Liver (tissue), 3 donors: Measurements from ENCODE around the gene SUCLA2.

ENCODE experiments used
- EGR1 ChIP-seq, 2 donors: IDR thresholded peaks; 2 replicates each; pipeline ENCODE4 v1.6.1; 2016 to 2018; ENCODE audit warnings: antibody characterized with exemption in 2 of 2, low read depth in 2 of 2
- HNF4A ChIP-seq, 2 donors: conservative IDR thresholded peaks; 2 replicates each; pipeline ENCODE4 v1.6.1; 2016; ENCODE audit warnings: antibody characterized with exemption in 2 of 2, mild to moderate bottlenecking in 2 of 2
- NR2F2 ChIP-seq: IDR thresholded peaks from 2 replicates; pipeline ENCODE4 v1.6.1; 2016; ENCODE audit warnings: antibody characterized with exemption
- RAD21 ChIP-seq, 2 donors: IDR thresholded peaks; 2 replicates each; pipeline ENCODE4 v1.6.1; 2016; ENCODE audit warnings: antibody characterized with exemption in 2 of 2, mild to moderate bottlenecking in 2 of 2
- RXRA ChIP-seq, 2 donors: IDR thresholded peaks; 2 replicates each; pipeline ENCODE4 v1.6.1; 2017 to 2018; ENCODE audit warnings: antibody characterized with exemption in 2 of 2, mild to moderate bottlenecking in 1 of 2
- SP1 ChIP-seq: IDR thresholded peaks from 2 replicates; pipeline ENCODE4 v1.6.1; 2018; ENCODE audit warnings: antibody characterized with exemption, mild to moderate bottlenecking
- TAF1 ChIP-seq: conservative IDR thresholded peaks from 2 replicates; pipeline ENCODE4 v1.6.1; 2016; ENCODE audit warnings: antibody characterized with exemption, mild to moderate bottlenecking
- TF ChIP-seq, protein P1 (sequence below): fragments of 150-350 bp; IDR thresholded peaks from 2 replicates; pipeline ENCODE4 v1.5.1; 2017; ENCODE audit warnings: improper control_type of control experiment, low read depth, low read length; ENCODE audit not compliant: missing input control
- TF ChIP-seq, protein P2 (sequence below): IDR thresholded peaks from 2 replicates; pipeline ENCODE4 v1.6.1; 2016; ENCODE audit warnings: antibody characterized with exemption, mild to moderate bottlenecking
- TF ChIP-seq, protein P3 (sequence below): IDR thresholded peaks from 2 replicates; pipeline ENCODE4 v1.6.1; 2016; ENCODE audit warnings: antibody characterized with exemption
- TF ChIP-seq, protein P4 (sequence below): IDR thresholded peaks from 2 replicates; pipeline ENCODE4 v1.6.1; 2016; ENCODE audit warnings: antibody characterized with exemption
- TF ChIP-seq, protein P5 (sequence below): IDR thresholded peaks from 2 replicates; pipeline ENCODE4 v1.6.1; 2016; ENCODE audit warnings: antibody characterized with exemption
- donor health status: healthy.
- donor health status: healthy.

DNA sequence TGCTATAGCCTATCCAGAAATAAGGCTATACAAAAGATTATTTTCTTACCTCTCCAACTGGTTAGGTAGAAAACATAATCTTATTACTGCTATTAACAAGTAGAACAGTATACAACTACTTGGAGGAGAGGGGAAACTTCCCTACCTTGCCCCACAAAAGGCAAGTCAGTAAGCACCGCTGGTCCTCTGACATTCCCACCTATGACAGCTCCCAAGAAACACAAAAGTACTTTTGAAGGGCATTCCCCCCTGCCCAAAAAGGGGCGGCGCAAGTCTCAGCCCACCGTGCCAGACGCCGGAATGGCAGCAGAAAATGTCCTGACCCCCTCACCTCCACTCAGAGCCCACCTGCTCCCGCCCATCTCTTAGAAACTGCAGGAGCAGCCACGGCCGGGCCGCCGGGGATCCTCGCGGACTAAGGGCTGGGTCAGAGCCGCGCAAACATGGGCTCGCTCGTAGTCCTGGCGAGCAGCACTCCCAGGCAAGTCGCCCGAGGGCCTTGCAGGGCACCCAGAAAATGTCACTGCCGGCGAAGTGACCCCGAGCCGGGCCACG lies 437 bp downstream of the SUCLA2 start:
- TF ChIP-seq, protein P1, sequence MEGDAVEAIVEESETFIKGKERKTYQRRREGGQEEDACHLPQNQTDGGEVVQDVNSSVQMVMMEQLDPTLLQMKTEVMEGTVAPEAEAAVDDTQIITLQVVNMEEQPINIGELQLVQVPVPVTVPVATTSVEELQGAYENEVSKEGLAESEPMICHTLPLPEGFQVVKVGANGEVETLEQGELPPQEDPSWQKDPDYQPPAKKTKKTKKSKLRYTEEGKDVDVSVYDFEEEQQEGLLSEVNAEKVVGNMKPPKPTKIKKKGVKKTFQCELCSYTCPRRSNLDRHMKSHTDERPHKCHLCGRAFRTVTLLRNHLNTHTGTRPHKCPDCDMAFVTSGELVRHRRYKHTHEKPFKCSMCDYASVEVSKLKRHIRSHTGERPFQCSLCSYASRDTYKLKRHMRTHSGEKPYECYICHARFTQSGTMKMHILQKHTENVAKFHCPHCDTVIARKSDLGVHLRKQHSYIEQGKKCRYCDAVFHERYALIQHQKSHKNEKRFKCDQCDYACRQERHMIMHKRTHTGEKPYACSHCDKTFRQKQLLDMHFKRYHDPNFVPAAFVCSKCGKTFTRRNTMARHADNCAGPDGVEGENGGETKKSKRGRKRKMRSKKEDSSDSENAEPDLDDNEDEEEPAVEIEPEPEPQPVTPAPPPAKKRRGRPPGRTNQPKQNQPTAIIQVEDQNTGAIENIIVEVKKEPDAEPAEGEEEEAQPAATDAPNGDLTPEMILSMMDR = no peak
- TF ChIP-seq, protein P2, sequence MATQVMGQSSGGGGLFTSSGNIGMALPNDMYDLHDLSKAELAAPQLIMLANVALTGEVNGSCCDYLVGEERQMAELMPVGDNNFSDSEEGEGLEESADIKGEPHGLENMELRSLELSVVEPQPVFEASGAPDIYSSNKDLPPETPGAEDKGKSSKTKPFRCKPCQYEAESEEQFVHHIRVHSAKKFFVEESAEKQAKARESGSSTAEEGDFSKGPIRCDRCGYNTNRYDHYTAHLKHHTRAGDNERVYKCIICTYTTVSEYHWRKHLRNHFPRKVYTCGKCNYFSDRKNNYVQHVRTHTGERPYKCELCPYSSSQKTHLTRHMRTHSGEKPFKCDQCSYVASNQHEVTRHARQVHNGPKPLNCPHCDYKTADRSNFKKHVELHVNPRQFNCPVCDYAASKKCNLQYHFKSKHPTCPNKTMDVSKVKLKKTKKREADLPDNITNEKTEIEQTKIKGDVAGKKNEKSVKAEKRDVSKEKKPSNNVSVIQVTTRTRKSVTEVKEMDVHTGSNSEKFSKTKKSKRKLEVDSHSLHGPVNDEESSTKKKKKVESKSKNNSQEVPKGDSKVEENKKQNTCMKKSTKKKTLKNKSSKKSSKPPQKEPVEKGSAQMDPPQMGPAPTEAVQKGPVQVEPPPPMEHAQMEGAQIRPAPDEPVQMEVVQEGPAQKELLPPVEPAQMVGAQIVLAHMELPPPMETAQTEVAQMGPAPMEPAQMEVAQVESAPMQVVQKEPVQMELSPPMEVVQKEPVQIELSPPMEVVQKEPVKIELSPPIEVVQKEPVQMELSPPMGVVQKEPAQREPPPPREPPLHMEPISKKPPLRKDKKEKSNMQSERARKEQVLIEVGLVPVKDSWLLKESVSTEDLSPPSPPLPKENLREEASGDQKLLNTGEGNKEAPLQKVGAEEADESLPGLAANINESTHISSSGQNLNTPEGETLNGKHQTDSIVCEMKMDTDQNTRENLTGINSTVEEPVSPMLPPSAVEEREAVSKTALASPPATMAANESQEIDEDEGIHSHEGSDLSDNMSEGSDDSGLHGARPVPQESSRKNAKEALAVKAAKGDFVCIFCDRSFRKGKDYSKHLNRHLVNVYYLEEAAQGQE = no peak
- TF ChIP-seq SP1 (no peak), EGR1 (IDR thresholded peaks at IDR 0.05; ENCODE audit: low read depth in 2 of 2) (no peak), NR2F2 (no peak), RXRA (IDR thresholded peaks at IDR 0.05) (no peak), HNF4A (conservative IDR thresholded peaks at IDR 0.05) (no peak), RAD21 (IDR thresholded peaks at IDR 0.05) (no peak), TAF1 (no peak)
- TF ChIP-seq, protein P3, sequence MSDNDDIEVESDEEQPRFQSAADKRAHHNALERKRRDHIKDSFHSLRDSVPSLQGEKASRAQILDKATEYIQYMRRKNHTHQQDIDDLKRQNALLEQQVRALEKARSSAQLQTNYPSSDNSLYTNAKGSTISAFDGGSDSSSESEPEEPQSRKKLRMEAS = no peak
- TF ChIP-seq, protein P4, sequence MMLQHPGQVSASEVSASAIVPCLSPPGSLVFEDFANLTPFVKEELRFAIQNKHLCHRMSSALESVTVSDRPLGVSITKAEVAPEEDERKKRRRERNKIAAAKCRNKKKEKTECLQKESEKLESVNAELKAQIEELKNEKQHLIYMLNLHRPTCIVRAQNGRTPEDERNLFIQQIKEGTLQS = no peak
- TF ChIP-seq, protein P5, sequence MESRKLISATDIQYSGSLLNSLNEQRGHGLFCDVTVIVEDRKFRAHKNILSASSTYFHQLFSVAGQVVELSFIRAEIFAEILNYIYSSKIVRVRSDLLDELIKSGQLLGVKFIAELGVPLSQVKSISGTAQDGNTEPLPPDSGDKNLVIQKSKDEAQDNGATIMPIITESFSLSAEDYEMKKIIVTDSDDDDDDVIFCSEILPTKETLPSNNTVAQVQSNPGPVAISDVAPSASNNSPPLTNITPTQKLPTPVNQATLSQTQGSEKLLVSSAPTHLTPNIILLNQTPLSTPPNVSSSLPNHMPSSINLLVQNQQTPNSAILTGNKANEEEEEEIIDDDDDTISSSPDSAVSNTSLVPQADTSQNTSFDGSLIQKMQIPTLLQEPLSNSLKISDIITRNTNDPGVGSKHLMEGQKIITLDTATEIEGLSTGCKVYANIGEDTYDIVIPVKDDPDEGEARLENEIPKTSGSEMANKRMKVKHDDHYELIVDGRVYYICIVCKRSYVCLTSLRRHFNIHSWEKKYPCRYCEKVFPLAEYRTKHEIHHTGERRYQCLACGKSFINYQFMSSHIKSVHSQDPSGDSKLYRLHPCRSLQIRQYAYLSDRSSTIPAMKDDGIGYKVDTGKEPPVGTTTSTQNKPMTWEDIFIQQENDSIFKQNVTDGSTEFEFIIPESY = no peak
